Measurements from ENCODE around the gene DDX24.

DNA sequence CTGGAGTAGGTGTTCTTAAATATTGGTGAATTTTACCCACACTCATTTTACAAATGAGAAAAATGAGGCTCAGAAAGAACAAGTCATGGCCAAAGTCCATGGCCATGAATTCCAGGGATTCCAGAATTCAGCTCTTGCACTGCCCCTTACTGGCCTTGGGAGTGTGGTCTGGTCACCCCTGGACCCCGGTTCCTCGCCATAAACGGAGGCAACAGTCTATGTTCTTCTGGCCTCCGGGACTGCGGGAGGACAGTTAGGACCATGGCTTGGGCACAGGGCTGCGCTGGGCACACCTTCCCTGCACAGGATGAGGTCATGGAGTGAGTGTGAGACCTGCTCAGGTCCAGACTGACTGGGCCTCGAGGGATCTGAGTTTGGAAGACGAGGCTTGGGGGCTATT lies 77.0 kb downstream of the DDX24 start:
- TF ChIP-seq, protein P1, sequence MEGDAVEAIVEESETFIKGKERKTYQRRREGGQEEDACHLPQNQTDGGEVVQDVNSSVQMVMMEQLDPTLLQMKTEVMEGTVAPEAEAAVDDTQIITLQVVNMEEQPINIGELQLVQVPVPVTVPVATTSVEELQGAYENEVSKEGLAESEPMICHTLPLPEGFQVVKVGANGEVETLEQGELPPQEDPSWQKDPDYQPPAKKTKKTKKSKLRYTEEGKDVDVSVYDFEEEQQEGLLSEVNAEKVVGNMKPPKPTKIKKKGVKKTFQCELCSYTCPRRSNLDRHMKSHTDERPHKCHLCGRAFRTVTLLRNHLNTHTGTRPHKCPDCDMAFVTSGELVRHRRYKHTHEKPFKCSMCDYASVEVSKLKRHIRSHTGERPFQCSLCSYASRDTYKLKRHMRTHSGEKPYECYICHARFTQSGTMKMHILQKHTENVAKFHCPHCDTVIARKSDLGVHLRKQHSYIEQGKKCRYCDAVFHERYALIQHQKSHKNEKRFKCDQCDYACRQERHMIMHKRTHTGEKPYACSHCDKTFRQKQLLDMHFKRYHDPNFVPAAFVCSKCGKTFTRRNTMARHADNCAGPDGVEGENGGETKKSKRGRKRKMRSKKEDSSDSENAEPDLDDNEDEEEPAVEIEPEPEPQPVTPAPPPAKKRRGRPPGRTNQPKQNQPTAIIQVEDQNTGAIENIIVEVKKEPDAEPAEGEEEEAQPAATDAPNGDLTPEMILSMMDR (IDR thresholded peaks at IDR 0.05) = no peak
- TF ChIP-seq POLR2A (IDR thresholded peaks at IDR 0.05) (no peak), EP300 (IDR thresholded peaks at IDR 0.05; ENCODE audit: low read depth) (no peak)

All from transverse colon (tissue), 3 donors.